Fibroblast of pulmonary artery (primary cell): ENCODE measurements around the gene CSF3.

ENCODE experiments used
- DNase-seq: peaks from one replicate; pipeline ENCODE4 v3.0.0-alpha.2; 2010; ENCODE audit warnings: low read depth
- H3K4me3 ChIP-seq: replicated peaks from 2 replicates; pipeline ENCODE4 v1.5.1; 2011; ENCODE audit warnings: low read depth, mild to moderate bottlenecking, control low read depth, low read length, moderate library complexity
- TF ChIP-seq, protein P1 (sequence below): IDR thresholded peaks from 2 replicates; pipeline ENCODE4 v1.5.1; 2011; ENCODE audit warnings: mild to moderate bottlenecking, control low read depth, low read length, inconsistent platforms; ENCODE audit errors: missing control alignments

CSF3 gene

DNA sequence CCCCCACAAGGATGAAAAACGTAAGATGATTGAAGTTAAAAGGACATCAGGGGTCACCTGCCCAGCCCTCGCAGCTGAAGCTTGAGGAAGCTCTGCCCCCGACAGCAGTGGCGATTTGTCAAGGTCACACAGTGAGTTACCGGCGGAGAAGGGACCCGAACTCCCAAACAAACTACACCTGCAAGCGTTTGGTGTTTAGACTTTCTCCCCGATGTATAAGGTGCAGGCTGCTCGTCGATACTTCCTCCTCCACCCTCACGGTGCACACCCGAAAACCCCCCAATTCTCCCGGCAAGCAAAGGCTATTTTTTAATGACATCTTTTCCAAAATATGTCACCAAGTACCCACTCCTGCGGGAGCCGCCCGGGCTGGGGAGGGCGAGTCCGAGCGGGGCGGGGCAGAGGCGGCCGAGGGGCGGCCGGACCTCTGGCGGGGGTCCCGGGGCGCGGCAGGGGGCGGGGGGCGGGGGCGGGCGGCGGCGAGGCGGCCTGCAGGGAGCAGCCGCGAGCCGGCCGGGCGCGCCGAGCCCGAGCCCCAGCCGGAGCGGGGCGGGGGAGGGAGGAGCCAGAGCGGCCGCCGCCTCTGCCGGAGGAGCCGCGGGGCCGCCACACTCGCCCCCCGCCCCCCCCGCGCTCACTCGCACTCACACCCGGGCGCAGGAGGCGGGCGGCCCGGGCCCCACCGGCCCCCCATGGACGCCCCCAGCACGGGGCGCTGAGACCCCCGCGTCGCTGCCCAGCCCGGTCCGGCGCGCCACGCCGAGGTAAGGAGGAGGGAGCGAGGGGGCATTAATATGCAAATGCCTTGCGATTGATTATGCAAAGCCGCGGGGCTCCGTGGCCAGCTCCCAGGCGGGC is 47.3 kb downstream of the CSF3 start, which contains the start of gene THRA:
Gene THRA, plus strand, starts transcription at position 637 of the 858 bp plus-strand sequence. CDS start 11,524 bp downstream, outside the sequence.
- peak; percentile 50 for DNase-seq
- peak within 1 kb of the TSS; percentile 91 for H3K4me3 ChIP-seq
- TF ChIP-seq, protein P1, sequence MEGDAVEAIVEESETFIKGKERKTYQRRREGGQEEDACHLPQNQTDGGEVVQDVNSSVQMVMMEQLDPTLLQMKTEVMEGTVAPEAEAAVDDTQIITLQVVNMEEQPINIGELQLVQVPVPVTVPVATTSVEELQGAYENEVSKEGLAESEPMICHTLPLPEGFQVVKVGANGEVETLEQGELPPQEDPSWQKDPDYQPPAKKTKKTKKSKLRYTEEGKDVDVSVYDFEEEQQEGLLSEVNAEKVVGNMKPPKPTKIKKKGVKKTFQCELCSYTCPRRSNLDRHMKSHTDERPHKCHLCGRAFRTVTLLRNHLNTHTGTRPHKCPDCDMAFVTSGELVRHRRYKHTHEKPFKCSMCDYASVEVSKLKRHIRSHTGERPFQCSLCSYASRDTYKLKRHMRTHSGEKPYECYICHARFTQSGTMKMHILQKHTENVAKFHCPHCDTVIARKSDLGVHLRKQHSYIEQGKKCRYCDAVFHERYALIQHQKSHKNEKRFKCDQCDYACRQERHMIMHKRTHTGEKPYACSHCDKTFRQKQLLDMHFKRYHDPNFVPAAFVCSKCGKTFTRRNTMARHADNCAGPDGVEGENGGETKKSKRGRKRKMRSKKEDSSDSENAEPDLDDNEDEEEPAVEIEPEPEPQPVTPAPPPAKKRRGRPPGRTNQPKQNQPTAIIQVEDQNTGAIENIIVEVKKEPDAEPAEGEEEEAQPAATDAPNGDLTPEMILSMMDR: no peak

DNA sequence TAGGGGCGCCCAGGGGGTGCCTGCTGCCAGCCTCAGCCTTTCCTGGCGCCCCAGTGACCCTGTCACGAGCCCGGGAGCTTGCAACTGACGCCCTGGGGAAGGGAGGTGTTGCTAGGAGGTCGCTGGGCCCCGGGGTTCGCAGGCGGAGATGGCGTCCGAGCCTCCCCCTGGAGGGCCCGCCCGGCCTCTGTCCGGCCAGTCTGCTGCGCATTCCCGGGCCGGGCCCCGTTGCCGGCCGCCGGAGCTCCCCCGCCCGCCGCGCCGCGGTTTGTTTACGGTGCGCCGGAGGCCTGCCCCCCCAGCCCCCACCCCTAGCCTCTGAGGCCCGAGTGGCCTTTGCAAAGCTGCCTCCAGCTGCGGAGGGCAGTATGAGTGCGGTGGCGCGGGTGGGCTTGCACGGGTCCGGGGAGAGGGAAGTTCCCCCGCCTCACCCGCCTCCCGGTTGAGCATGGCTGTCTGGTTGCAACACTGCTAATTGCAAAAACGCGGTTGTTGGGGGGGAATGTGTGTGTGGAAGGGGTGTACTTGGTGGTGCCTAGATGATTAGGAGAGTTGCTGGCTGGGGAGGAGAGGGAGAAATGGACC is 48.0 kb downstream of the CSF3 start:
- TF ChIP-seq, protein P1: no peak
- peak overlapping the region; percentile 91 for H3K4me3 ChIP-seq
- DNase-seq: peak; percentile 40

DNA sequence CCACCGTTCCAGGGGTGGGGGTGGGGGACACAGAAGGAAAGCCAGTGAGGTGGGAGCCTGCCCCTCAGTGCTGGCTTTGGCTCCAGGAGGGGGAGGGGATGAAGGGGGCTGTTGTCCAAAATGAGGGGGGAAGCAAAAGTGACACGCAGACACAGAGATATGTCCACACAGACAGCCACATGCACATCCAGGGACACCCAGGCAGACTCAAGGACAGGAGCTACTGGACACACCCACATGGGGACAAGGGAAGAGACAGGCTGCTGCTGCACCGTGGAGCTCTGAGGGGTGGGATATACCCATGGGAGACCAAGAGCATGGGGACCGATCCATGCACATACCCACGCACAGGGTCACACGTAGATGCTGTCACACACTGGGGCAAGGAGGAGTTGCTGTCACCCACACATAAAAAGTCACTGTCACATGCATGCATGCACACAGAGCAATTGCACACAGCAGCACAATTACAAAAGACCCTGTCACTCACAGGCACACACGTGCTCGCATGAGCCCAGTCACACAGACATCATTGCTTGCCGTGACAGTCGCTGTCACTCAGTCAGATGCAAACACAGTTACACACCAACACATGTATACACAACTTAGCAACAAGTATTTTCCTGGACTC is 48.8 kb downstream of the CSF3 start:
- no peak for DNase-seq
- TF ChIP-seq, protein P1: no peak
- peak overlapping the region; percentile 91 for H3K4me3 ChIP-seq

DNA sequence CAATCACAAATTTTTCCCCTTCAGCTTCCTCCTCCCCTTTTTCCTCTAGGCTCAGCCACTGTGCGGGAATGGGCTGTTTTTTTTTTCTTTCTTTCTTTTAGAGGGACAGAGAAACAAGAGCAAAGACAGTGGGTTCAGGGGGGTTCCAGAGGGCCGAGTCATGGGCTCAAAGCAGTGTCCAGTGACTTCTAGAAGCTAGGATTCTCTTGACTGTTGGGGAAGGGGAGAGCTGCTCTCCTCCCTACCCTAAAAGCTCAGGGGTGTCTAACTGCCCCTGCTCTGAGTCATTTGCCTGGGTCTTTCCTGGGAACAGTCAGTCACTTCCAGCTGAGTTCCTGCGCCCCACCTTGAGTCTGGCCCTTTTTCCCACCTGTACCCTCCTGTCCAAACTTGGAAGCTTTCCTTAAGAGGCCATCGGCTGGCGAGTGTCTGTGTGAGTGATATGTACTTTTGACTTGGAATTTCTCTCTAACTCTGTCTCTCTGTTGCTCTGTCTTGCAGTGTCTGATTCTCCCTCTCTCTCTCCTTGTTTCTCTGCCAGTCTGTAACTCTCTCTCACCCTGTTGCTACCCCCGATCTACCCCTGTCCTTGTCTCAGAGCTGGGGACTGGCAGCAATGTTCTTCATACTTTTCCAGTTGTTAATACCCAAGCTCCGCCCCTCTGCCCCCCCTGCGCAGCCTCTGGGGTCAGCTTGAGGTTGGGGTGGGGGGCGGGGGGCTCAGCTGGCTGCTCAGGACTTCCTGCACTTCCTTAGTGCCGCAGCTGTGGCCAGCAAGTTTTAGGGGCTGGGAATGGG is 49.9 kb downstream of the CSF3 start:
- DNase-seq: peak; percentile 39
- TF ChIP-seq, protein P1: no peak
- peak overlapping the region; percentile 91 for H3K4me3 ChIP-seq

DNA sequence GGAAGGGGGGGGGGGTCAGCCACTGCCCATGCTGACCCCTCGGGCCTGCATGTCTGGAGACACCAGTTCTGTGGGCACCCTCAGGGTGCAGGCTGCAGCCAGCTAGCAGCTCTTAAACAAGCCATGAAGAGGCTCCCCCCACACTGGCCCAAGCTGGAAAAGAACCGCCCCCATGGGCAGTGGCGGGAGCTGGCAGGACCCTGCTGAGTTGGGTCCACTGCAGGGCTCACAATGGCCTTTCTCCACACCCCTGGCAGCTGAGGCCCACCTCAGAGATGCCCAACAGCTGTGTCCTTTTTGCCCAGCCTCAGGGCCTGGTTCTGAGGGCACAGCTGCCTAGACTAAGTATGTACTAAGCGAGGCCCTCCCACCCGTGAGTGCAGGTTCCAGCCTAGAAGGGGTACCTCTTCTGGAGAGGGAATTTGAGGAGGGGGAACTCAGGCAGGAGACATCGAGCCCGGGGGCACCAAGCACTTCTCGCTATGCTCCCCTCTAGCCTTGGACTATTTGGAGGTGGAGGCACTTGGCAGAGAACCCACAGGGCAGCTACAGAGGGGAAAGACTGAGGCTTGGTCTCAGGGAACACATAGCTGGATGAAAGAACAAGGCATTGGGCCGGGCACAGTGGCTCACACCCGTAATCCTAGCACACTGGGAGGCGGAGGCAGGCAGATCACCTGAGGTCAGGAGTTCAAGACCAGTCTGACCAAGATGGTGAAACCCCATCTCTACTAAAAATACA is 50.7 kb downstream of the CSF3 start:
- no peak for DNase-seq
- H3K4me3 ChIP-seq: no peak overlapping the region
- TF ChIP-seq, protein P1: no peak
